Neural progenitor cell (in vitro differentiated cells): ENCODE data around the gene CHCT1. TPM values are rescaled to one million over a fixed set of nuclear protein-coding genes. Genes with fewer than 3 reads are reported as not detected.

Experiments used
- DNase-seq: peaks from one replicate; pipeline ENCODE4 v3.0.0-alpha.2; 2016; ENCODE audit warnings: low spot score
- H2AFZ ChIP-seq: fragments of 200-600 bp; sonication (generic); replicated peaks from 2 replicates; pipeline ENCODE4 v1.6.1; 2016; ENCODE audit warnings: antibody characterized with exemption
- H3F3A ChIP-seq: fragments of 200-600 bp; sonication (generic); 2 replicates; pipeline ENCODE4 v1.6.1; 2016; ENCODE audit warnings: antibody characterized with exemption, low read depth
- H3K27ac ChIP-seq: fragments of 200-600 bp; sonication (generic); 2 replicates; pipeline ENCODE4 v1.5.1; 2016; ENCODE audit warnings: mild to moderate bottlenecking
- H3K27me3 ChIP-seq: fragments of 200-600 bp; sonication (generic); 2 replicates; pipeline ENCODE4 v1.6.1; 2016; ENCODE audit warnings: mild to moderate bottlenecking, moderate library complexity
- H3K36me3 ChIP-seq: fragments of 200-600 bp; sonication (generic); 2 replicates; pipeline ENCODE4 v1.5.1; 2016
- H3K4me1 ChIP-seq: fragments of 200-600 bp; sonication (generic); 2 replicates; pipeline ENCODE4 v1.6.1; 2016; ENCODE audit warnings: mixed run types
- H3K4me2 ChIP-seq: fragments of 200-600 bp; sonication (generic); 2 replicates; pipeline ENCODE4 v1.6.1; 2016
- H3K4me3 ChIP-seq: fragments of 200-600 bp; sonication (generic); 2 replicates; pipeline ENCODE4 v1.5.1; 2016
- H3K79me2 ChIP-seq: fragments of 200-600 bp; sonication (generic); 2 replicates; pipeline ENCODE4 v1.6.1; 2016; ENCODE audit warnings: low read depth
- H3K9ac ChIP-seq: fragments of 200-600 bp; sonication (generic); 2 replicates; pipeline ENCODE4 v1.6.1; 2016
- H3K9me3 ChIP-seq: fragments of 200-600 bp; sonication (generic); 2 replicates; pipeline ENCODE4 v1.5.1; 2016; ENCODE audit warnings: low read depth
- H4K20me1 ChIP-seq: fragments of 200-600 bp; sonication (generic); 2 replicates; pipeline ENCODE4 v1.6.1; 2016; ENCODE audit warnings: low read depth
- H3K27ac Mint-ChIP-seq: 3 replicates; pipeline ENCODE4 v1.8.0; 2021; ENCODE audit warnings: mixed read lengths
- H3K27me3 Mint-ChIP-seq: 2 replicates; pipeline ENCODE4 v1.8.0; 2022; ENCODE audit warnings: low read depth, mild to moderate bottlenecking, inconsistent platforms, moderate library complexity, mixed read lengths; ENCODE audit not compliant: insufficient read depth
- H3K36me3 Mint-ChIP-seq: 3 replicates; pipeline ENCODE4 v1.8.0; 2021; ENCODE audit warnings: mixed read lengths
- H3K4me1 Mint-ChIP-seq: 3 replicates; pipeline ENCODE4 v1.8.0; 2021; ENCODE audit warnings: mixed read lengths
- H3K4me3 Mint-ChIP-seq: 3 replicates; pipeline ENCODE4 v1.8.0; 2021; ENCODE audit warnings: mild to moderate bottlenecking, moderate library complexity, mixed read lengths
- H3K9me3 Mint-ChIP-seq: 3 replicates; pipeline ENCODE4 v1.8.0; 2020; ENCODE audit warnings: mixed read lengths
- CTCF ChIP-seq: fragments of 200-600 bp; sonication (generic); IDR thresholded peaks from 2 replicates; pipeline ENCODE4 v1.5.1; 2017; ENCODE audit warnings: antibody characterized with exemption, mild to moderate bottlenecking
- EZH2 ChIP-seq: fragments of 200-600 bp; sonication (generic); IDR thresholded peaks from 2 replicates; pipeline ENCODE4 v1.6.1; 2017; ENCODE audit warnings: antibody characterized with exemption, mild to moderate bottlenecking, moderate library complexity
- EZH2phosphoT487 ChIP-seq: fragments of 200-600 bp; sonication (generic); IDR thresholded peaks from 2 replicates; pipeline ENCODE4 v1.6.1; 2017; ENCODE audit warnings: antibody characterized with exemption
- total RNA-seq: library from RNA; depleted of rRNA; stranded (reverse); fragments of >200 nt; gene quantifications from 2 replicates; pipeline ENCODE4 v1.2.3, GENCODE V29; 2015; ENCODE audit warnings: low replicate concordance

CHCT1 gene
- total RNA-seq, 1 donor from 2014 or later, result not detected

GRCh38 chr17:60464343-60464742, 42.1 kb downstream of the CHCT1 start:
- Histone ChIP-seq H2AFZ (no peak overlapping the region), H3F3A (no peaks in the 10 kb centered on the region), H3K4me1 (no peaks in the 10 kb centered on the region), H4K20me1 (no peaks in the 10 kb centered on the region), H3K9ac (no peak overlapping the region), H3K36me3 (peaks cover 20% of the 10 kb centered on the region), H3K27ac (no peak overlapping the region), H3K9me3 (no peaks in the 10 kb centered on the region), H3K4me3 (no peak overlapping the region), H3K4me2 (no peak overlapping the region), H3K79me2 (no peaks in the 10 kb centered on the region), H3K27me3 (no peaks in the 10 kb centered on the region)
- TF ChIP-seq EZH2 (no peak), EZH2phosphoT487 (no peak), CTCF (no peak)
- H3K36me3 Mint-ChIP-seq, result peaks cover 18% of the 10 kb centered on the region
- DNase-seq, result no peak
- H3K4me3 Mint-ChIP-seq, result no peak overlapping the region
- no peaks in the 10 kb centered on the region for H3K27me3 Mint-ChIP-seq
- no peaks in the 10 kb centered on the region for H3K9me3 Mint-ChIP-seq
- H3K4me1 Mint-ChIP-seq, result no peaks in the 10 kb centered on the region
- no peak overlapping the region for H3K27ac Mint-ChIP-seq

- TF ChIP-seq EZH2phosphoT487 (no peak), CTCF (no peak), EZH2 (no peak)
- no peak overlapping the region for H3K4me2 ChIP-seq
Observed at GRCh38 chr17:60468371-60468770, 46.1 kb downstream of the CHCT1 start.

GRCh38 chr17:60471451-60471850, 49.2 kb downstream of the CHCT1 start:
- H3K27me3 ChIP-seq, result no peaks in the 10 kb centered on the region
- H3K27ac Mint-ChIP-seq, result no peak overlapping the region
- H3K36me3 ChIP-seq, result peaks cover 21% of the 10 kb centered on the region
- H3K4me1 ChIP-seq, result no peaks in the 10 kb centered on the region
- H3K4me1 Mint-ChIP-seq, result no peaks in the 10 kb centered on the region
- no peaks in the 10 kb centered on the region for H3K27me3 Mint-ChIP-seq
- H3K9ac ChIP-seq, result no peak overlapping the region
- H3K4me3 ChIP-seq, result no peak overlapping the region
- DNase-seq, result no peak
- no peak overlapping the region for H3K27ac ChIP-seq
- no peak overlapping the region for H3K4me2 ChIP-seq
- no peaks in the 10 kb centered on the region for H3K79me2 ChIP-seq
- no peaks in the 10 kb centered on the region for H3K9me3 Mint-ChIP-seq
- H3K4me3 Mint-ChIP-seq, result no peak overlapping the region
- H3K36me3 Mint-ChIP-seq, result peaks cover 39% of the 10 kb centered on the region
- TF ChIP-seq CTCF (no peak), EZH2 (no peak), EZH2phosphoT487 (no peak)
- no peaks in the 10 kb centered on the region for H3K9me3 ChIP-seq
- no peak overlapping the region for H2AFZ ChIP-seq
- no peaks in the 10 kb centered on the region for H3F3A ChIP-seq
- no peaks in the 10 kb centered on the region for H4K20me1 ChIP-seq

More at GRCh38 chr17:60468371-60468770, 46.1 kb downstream of the CHCT1 start:
- Histone ChIP-seq H3K4me1 (no peaks in the 10 kb centered on the region), H3K9ac (no peak overlapping the region), H3K27me3 (no peaks in the 10 kb centered on the region), H3F3A (no peaks in the 10 kb centered on the region), H3K9me3 (no peaks in the 10 kb centered on the region), H4K20me1 (no peaks in the 10 kb centered on the region), H3K27ac (no peak overlapping the region), H2AFZ (no peak overlapping the region), H3K4me3 (no peak overlapping the region), H3K79me2 (no peaks in the 10 kb centered on the region), H3K36me3 (peaks cover 27% of the 10 kb centered on the region)
- H3K36me3 Mint-ChIP-seq, result peaks cover 40% of the 10 kb centered on the region
- no peak overlapping the region for H3K27ac Mint-ChIP-seq
- no peak overlapping the region for H3K4me3 Mint-ChIP-seq
- H3K9me3 Mint-ChIP-seq, result no peaks in the 10 kb centered on the region
- no peaks in the 10 kb centered on the region for H3K27me3 Mint-ChIP-seq
- no peak for DNase-seq
- no peaks in the 10 kb centered on the region for H3K4me1 Mint-ChIP-seq
